ENCODE measurements around the gene PRLR.

DNA sequence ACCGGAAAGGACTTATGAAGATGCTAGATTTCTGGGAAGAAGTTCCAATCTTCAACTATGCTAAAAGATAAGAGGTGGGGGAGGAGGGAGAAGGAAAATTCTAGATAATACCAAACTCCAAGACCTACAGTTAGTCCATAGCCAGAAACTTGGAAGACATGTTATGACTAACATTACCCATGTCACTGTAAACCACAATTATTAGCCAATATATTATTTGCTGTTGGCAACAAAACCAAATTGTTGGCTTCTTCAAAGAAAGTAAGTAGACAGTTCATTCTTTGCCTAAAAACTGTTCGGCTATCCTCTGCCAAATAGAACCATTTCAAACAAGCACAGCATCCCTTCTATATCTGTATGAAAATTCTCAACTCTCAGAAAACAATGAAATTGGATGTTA, 25.1 kb downstream of the PRLR start:
- TF ChIP-seq EZH2 (IDR thresholded peaks at IDR 0.05; ENCODE audit: borderline replicate concordance, low read depth, low read length, severe bottlenecking) (no peak), CTCF (IDR thresholded peaks at IDR 0.05; ENCODE audit: borderline replicate concordance, extremely low read depth, low read length, poor library complexity, severe bottlenecking) (no peak)
